ENCODE results near the gene RFXANK. TPM values are rescaled to one million over a fixed set of nuclear protein-coding genes. Genes with fewer than 3 reads are reported as not detected.
"Not testable (repeated sequence)": the region's sequence is repeated elsewhere in the genome, so short reads cannot be mapped to it uniquely, and the experiment has no call there.

Gene RFXANK
- total RNA-seq, 6 experiments from 2014 or later, result 13.8 to 21.2 (median 17.3) TPM

DNA sequence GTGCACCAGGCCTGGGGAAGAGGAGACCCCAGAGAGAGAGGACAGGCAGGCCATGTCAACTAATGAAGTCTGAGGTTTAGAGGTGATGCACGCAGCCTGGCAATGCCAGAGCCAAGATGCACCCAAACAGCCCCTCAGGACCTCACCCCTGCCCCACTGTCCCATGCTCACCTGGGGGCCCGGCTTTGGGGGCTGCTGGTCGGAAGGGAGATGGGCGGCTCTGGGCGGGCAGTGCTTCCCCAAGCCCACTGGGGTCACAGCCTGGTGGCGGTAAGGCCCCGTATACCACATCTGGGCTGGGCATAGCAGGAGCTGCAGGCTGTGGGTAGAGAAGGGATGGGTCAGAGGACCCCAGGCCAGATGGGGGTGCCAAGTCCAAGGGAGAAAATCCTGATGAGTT lies 45.2 kb upstream of the RFXANK start:
- H3K36me3 ChIP-seq, result no peaks in the 10 kb centered on the region
- H3K27me3 ChIP-seq, result no peaks in the 10 kb centered on the region
- WGBS (ENCODE audit: insufficient coverage, low coverage, low lambda C conversion rate, missing lambda C conversion rate), result 76% methylated on average over 3 of the region's 7 CpGs
- no peaks in the 10 kb centered on the region for H3K4me1 ChIP-seq
- H3K27ac ChIP-seq, result no peak overlapping the region
- ATAC-seq (no peak), DNase-seq (no peak)
- TF ChIP-seq CTCF (IDR thresholded peaks at IDR 0.05) (no peak), POLR2A (IDR thresholded peaks at IDR 0.05) (no peak)
- H3K9me3 ChIP-seq, result no peaks in the 10 kb centered on the region
- no peak overlapping the region for H3K4me3 ChIP-seq
- intact Hi-C loops (cut with DNase I), result no loop called here

DNA sequence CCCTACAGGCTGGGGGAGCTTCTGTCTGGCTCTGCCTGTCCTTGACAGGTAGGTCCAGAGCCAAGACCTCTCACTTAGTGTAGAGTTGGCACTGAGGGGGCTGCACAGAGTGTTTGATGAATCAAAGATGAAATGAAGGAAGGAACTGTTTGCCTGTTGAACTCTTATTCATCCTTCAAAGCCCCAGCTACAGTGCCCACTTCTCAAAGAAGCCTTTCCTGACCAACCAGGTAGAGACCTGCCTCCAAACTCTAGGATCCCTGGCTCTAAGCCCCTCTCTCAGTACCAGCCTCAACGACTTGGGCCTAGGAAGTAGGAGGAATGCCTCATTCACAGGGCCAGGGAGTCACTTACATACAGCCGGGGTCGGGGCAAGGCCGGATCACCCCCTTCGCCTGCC lies 44.7 kb upstream of the RFXANK start:
- no peak overlapping the region for H3K27ac ChIP-seq
- H3K36me3 ChIP-seq, result no peaks in the 10 kb centered on the region
- TF ChIP-seq POLR2A (IDR thresholded peaks at IDR 0.05) (no peak), CTCF (IDR thresholded peaks at IDR 0.05) (no peak)
- H3K4me3 ChIP-seq, result no peak overlapping the region
- DNase-seq (no peak), ATAC-seq (no peak)
- intact Hi-C loops (cut with DNase I), result no loop called here
- no peaks in the 10 kb centered on the region for H3K4me1 ChIP-seq
- no peaks in the 10 kb centered on the region for H3K9me3 ChIP-seq
- no peaks in the 10 kb centered on the region for H3K27me3 ChIP-seq
- no CpG with 5 or more reads among the region's 5 CpGs for WGBS (ENCODE audit: insufficient coverage, low coverage, low lambda C conversion rate, missing lambda C conversion rate)

- intact Hi-C loops (cut with DNase I); H3K4me1 ChIP-seq; DNase-seq; ATAC-seq; H3K27ac ChIP-seq; H3K4me3 ChIP-seq; H3K27me3 ChIP-seq; H3K36me3 ChIP-seq; H3K9me3 ChIP-seq: not testable (repeated sequence)
- 86% methylated on average over 6 of the region's 8 CpGs for WGBS (ENCODE audit: insufficient coverage, low coverage, low lambda C conversion rate, missing lambda C conversion rate)
Observed at GRCh38 chr19:19148504-19148903, 43.6 kb upstream of the RFXANK start.

- Histone ChIP-seq H3K4me1 (no peaks in the 10 kb centered on the region), H3K9me3 (no peaks in the 10 kb centered on the region), H3K4me3 (no peak overlapping the region), H3K27ac (no peak overlapping the region), H3K27me3 (no peaks in the 10 kb centered on the region), H3K36me3 (no peaks in the 10 kb centered on the region)
- ATAC-seq (no peak), DNase-seq (no peak)
- TF ChIP-seq CTCF (IDR thresholded peaks at IDR 0.05) (no peak), POLR2A (IDR thresholded peaks at IDR 0.05) (no peak)
- WGBS (ENCODE audit: insufficient coverage, low coverage, low lambda C conversion rate, missing lambda C conversion rate), result 75% methylated on average over 1 of the region's 2 CpGs
- intact Hi-C loops (cut with DNase I), result no loop called here
Observed at GRCh38 chr19:19149435-19149834, 42.6 kb upstream of the RFXANK start.

DNA sequence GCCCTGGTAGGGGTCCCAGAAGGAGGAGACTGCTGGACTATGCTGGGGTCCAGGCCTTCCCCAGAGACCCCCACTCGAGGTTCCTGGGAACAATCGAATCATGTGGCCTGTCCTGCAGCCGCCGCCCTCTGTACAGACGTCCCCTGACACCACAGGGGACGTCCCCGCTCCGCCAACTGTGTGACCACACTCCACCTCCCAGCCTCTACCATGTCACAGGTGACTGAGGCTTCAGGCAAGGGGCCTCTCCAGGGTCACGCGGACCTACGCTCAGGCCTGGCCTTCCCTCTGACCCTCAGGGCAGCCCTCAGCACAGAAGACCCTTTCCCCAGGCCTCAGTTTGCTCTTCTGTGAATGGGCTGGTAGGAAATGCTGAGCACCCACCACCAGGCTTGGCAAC lies 40.6 kb upstream of the RFXANK start:
- H3K4me1 ChIP-seq, result no peaks in the 10 kb centered on the region
- DNase-seq (no peak), ATAC-seq (no peak)
- intact Hi-C loops (cut with DNase I), result no loop called here
- no peak overlapping the region for H3K4me3 ChIP-seq
- TF ChIP-seq POLR2A (IDR thresholded peaks at IDR 0.05) (no peak), CTCF (IDR thresholded peaks at IDR 0.05) (no peak)
- no peaks in the 10 kb centered on the region for H3K36me3 ChIP-seq
- no CpG with 5 or more reads among the region's 11 CpGs for WGBS (ENCODE audit: insufficient coverage, low coverage, low lambda C conversion rate, missing lambda C conversion rate)
- H3K9me3 ChIP-seq, result no peaks in the 10 kb centered on the region
- H3K27ac ChIP-seq, result no peak overlapping the region
- H3K27me3 ChIP-seq, result no peaks in the 10 kb centered on the region

All from right lobe of liver (tissue), 6 donors.